Measurements from ENCODE around the gene HYAL1. TPM values are rescaled to one million over a fixed set of nuclear protein-coding genes. Genes with fewer than 3 reads are reported as not detected.

Gene HYAL1
- total RNA-seq, 2 donors from 2014 or later, result 5.8 to 6.1 TPM

DNA sequence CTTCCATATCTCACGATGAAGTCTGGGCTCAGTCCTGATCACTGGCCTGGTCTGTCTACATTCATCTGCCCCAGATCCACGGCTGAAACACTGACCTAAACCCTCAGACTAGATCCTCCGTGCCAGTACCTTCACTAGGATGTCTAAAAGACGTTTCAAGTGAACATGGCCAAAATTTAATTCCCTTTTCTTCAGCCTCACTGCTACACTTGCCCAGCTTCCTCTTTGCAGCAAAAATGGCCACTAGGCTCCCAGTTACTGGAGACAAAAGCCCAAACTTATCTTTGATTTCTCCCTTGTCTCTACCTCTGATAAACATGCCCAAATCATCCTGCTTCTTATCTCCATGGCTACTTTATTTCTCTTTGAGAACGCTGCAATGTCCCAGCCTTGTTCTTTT is 35.6 kb upstream of the HYAL1 start:
- Histone ChIP-seq H3K4me1 (ENCODE audit: control insufficient read depth in 1 of 2, low read depth in 2 of 2) (peaks cover 41 to 67% of the 10 kb centered on the region in 2 donors), H3K27me3 (replicated peaks; ENCODE audit: insufficient read depth) (no peaks in the 10 kb centered on the region), H3K27ac (peak overlapping the region; percentile 90 to 93), H3K36me3 (no peaks in the 10 kb centered on the region), H3K4me3 (peak overlapping the region; percentile 74), H3K9me3 (no peaks in the 10 kb centered on the region)
- no peak for ATAC-seq (ENCODE audit: insufficient number of reproducible peaks, low FRiP score, low read depth)
- DNase-seq (ENCODE audit: low spot score), result no peak
- no peak for TF ChIP-seq CTCF (IDR thresholded peaks at IDR 0.05)

DNA sequence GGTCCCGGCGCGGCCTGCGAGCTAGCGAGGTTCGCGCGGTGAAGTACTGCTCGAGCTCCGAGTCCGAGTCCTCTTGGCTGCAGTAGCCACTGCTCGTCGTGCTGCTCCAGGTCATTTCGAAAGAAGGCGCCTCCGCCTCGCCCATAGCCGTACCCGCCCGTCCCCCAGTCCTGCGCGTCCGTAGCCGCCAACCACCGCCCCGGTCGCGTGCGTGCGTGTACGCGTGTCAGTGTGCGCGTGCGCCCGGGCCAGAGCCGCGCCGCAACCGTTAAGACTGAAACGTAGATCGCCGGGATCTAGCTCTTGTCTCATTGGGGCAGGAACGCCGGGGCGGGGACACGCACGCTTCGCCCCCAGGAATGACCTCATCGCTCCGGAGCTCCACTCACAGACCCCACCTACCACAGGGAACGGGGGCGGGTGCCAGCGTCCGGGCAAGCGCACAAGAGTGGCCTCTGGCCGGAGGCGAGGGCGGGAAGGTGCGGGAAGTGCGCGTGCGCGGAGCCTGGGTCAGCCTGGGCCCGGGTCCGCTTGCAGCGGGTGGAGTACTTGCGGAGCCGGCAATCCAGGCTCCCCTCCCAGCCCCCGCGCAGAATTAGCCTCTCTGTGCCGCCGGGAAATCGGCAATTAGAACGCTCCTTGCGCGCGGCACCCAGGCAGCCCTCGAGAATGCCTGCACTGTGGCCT is 33.9 kb upstream of the HYAL1 start:
- H3K27ac ChIP-seq, result peak overlapping the region; percentile 90 to 93
- no peaks in the 10 kb centered on the region for H3K9me3 ChIP-seq
- DNase-seq (ENCODE audit: low spot score), result peak; percentile 98
- H3K4me1 ChIP-seq (ENCODE audit: control insufficient read depth in 1 of 2, low read depth in 2 of 2), result peaks cover 47 to 78% of the 10 kb centered on the region in 2 donors
- no peaks in the 10 kb centered on the region for H3K36me3 ChIP-seq
- no peaks in the 10 kb centered on the region for H3K27me3 ChIP-seq (replicated peaks; ENCODE audit: insufficient read depth)
- no peak for TF ChIP-seq CTCF (IDR thresholded peaks at IDR 0.05)
- peak overlapping the region; percentile 74 for H3K4me3 ChIP-seq
- peak; percentile 87 for ATAC-seq (ENCODE audit: insufficient number of reproducible peaks, low FRiP score, low read depth)

DNA sequence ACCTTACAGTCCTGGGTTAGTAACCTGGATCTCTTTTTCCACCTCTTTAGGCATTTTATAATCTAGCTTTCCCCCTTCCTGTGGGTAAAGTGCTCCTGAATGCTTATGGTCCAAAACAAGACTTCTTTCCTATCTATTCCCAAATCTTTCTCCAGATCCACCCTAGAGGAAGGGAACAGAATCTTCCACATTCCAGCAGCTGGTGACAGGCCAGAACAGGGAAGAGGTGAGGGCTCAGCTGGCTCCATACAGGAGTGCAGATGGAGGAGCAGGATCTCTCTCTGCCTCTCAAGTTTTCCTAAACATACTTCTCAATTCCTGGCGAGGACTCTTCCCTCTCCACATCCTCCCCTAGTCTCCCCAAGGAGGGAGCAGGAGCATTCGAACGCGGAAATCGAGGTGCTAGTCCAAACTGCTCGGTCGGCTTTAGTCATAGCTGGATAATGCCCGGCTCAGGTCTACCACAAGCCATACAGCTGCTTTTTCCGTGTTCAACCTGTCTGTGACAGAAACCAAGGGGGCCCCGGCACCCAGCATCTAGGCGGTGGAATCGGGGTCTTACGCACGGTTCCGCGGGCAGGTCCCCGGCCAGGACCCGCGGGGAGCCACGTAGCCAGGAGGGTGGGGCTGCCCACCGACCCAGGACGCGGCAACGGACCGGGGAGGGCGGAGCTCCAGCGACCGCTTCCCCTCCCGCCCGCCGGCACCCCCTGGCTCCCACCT is 33.2 kb upstream of the HYAL1 start:
- TF ChIP-seq CTCF (IDR thresholded peaks at IDR 0.05), result no peak
- Histone ChIP-seq H3K36me3 (peaks cover 7% of the 10 kb centered on the region), H3K4me3 (peak overlapping the region; percentile 74), H3K27ac (peak overlapping the region; percentile 90 to 93), H3K27me3 (replicated peaks; ENCODE audit: insufficient read depth) (no peaks in the 10 kb centered on the region), H3K4me1 (ENCODE audit: control insufficient read depth in 1 of 2, low read depth in 2 of 2) (peaks cover 47 to 76% of the 10 kb centered on the region in 2 donors), H3K9me3 (no peaks in the 10 kb centered on the region)
- ATAC-seq (ENCODE audit: insufficient number of reproducible peaks, low FRiP score, low read depth), result peak; percentile 3
- DNase-seq (ENCODE audit: low spot score), result no peak

GRCh38 chr3:50334339-50335075 is 31.1 kb upstream of the HYAL1 start:
- Histone ChIP-seq H3K4me1 (ENCODE audit: control insufficient read depth in 1 of 2, low read depth in 2 of 2) (peaks cover 39 to 55% of the 10 kb centered on the region in 2 donors), H3K27ac (peak overlapping the region; percentile 90 to 93), H3K36me3 (peaks cover 28% of the 10 kb centered on the region), H3K27me3 (replicated peaks; ENCODE audit: insufficient read depth) (no peaks in the 10 kb centered on the region), H3K4me3 (peak overlapping the region; percentile 27), H3K9me3 (no peaks in the 10 kb centered on the region)
- ATAC-seq (ENCODE audit: insufficient number of reproducible peaks, low FRiP score, low read depth) (no peak), DNase-seq (ENCODE audit: low spot score) (no peak)
- TF ChIP-seq CTCF (IDR thresholded peaks at IDR 0.05), result no peak

Data from thoracic aorta (tissue), 2 donors.